DND-41 (cell line): ENCODE data around the gene EML1.

Experiments
- EZH2 ChIP-seq: IDR thresholded peaks from 3 replicates; pipeline ENCODE4 v1.6.1; 2012; ENCODE audit warnings: borderline replicate concordance, low read depth, mild to moderate bottlenecking, moderate library complexity, low read length, inconsistent platforms; ENCODE audit not compliant: severe bottlenecking
- TF ChIP-seq, protein P1 (sequence below): IDR thresholded peaks from 2 replicates; pipeline ENCODE4 v1.5.1; 2012; ENCODE audit warnings: borderline replicate concordance, low read length, moderate library complexity, mild to moderate bottlenecking; ENCODE audit not compliant: poor library complexity, severe bottlenecking; ENCODE audit errors: extremely low read depth

DNA sequence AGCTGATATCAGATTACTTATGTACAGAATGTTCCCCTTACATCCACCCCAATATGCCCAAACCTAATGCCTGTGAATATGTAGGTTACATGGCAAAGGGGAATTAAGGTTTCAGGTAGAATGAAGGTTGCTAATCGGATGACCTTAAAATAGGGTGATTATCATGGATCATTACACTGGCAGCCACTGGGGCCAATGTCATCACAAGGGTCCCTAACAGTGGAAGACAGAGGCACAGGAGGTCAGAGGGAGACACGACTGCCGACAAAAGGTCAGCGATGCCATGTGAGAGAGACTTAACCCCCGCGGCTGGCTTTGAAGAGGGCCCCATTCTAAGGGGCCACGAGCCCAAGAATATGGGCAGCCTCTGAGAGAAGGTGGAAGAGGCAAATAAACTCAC, 165.2 kb downstream of the EML1 start:
- TF ChIP-seq, protein P1, sequence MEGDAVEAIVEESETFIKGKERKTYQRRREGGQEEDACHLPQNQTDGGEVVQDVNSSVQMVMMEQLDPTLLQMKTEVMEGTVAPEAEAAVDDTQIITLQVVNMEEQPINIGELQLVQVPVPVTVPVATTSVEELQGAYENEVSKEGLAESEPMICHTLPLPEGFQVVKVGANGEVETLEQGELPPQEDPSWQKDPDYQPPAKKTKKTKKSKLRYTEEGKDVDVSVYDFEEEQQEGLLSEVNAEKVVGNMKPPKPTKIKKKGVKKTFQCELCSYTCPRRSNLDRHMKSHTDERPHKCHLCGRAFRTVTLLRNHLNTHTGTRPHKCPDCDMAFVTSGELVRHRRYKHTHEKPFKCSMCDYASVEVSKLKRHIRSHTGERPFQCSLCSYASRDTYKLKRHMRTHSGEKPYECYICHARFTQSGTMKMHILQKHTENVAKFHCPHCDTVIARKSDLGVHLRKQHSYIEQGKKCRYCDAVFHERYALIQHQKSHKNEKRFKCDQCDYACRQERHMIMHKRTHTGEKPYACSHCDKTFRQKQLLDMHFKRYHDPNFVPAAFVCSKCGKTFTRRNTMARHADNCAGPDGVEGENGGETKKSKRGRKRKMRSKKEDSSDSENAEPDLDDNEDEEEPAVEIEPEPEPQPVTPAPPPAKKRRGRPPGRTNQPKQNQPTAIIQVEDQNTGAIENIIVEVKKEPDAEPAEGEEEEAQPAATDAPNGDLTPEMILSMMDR: no peak
- TF ChIP-seq EZH2: no peak
